GM11168 (cell line): ENCODE data around the gene VPS13D.

Experiments used
- in situ Hi-C: fragments of 300-500 bp; cut with MboI; formaldehyde crosslinking; loops from one replicate; pipeline ENCODE4 v1.12.0; 2022; ENCODE audit warnings: low sequenced_read_pairs; ENCODE audit not compliant: unreplicated experiment

Gene VPS13D

GRCh38 chr1:12229835-12230548 is at the start of gene VPS13D:
TSS of gene VPS13D (plus strand) at chr1:12230030. CDS start at chr1:12234267, 4,237 bp downstream.
- in situ Hi-C loops = no loop called here

GRCh38 chr1:12180315-12180714 is 49.5 kb upstream of the VPS13D start:
- in situ Hi-C loops = no loop called here

GRCh38 chr1:12180903-12181302 is 48.9 kb upstream of the VPS13D start:
- in situ Hi-C loops = no loop called here

- in situ Hi-C loops = no loop called here
Observed at GRCh38 chr1:12181568-12181967, 48.3 kb upstream of the VPS13D start.

DNA sequence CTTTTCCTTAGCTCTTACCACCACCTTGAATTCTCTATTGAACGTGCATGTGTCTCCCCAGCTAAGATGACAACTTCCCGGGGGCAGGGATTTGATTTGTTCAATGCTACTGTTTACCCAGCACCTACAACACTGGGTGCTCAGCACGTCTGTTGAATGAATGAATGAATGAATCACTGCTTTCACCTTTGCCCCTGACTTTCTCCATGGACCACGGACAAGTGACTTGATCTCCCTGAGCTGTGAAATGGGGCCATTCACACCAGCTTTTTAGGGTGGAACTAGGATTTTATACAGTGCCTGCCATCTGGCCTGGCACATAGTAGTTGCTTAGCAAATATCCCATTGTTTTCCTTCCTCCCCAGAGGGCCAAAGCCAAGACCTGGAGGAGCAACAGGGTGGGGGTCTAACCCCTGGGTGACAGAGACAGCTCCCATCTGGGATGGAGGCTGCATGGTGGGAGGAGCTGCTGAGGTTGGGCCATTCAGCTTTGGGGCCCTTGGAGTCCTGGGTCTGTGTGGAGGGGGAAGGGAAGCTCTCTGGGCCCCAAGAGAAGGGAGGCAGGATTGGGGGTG is 47.3 kb upstream of the VPS13D start:
- in situ Hi-C loops = no loop called here

DNA sequence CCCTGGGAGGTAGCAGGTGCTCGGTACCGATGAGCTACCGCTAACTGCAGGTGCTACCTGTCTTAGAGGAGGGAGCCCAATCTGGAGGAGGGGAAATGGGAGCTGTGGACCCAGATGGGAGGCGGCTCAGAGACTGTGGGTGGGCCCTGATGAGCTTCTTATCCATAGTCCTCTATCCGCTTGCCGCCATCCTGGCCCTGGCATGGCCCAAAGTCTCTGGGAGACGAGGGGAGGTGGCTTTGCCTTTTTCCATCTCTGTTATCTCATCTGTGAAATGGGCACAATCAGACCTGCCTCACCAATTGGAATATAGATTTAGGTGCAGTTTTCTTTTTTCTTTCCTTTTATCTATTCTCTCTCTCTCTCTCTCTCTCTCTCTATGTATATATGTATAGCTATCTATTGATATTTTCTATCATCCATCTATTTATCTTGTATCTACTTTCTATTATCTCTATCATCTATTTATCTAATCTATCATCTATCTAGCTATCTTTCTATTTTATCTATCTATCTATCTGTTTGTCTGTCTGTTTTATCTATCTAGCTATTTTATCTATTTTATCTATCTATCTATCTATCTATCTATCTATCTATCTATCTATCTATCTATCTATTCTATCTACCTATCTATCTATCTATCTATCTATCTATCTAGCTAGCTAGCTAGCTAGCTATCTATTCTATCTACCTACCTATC is 46.6 kb upstream of the VPS13D start:
- in situ Hi-C loops = no loop called here

DNA sequence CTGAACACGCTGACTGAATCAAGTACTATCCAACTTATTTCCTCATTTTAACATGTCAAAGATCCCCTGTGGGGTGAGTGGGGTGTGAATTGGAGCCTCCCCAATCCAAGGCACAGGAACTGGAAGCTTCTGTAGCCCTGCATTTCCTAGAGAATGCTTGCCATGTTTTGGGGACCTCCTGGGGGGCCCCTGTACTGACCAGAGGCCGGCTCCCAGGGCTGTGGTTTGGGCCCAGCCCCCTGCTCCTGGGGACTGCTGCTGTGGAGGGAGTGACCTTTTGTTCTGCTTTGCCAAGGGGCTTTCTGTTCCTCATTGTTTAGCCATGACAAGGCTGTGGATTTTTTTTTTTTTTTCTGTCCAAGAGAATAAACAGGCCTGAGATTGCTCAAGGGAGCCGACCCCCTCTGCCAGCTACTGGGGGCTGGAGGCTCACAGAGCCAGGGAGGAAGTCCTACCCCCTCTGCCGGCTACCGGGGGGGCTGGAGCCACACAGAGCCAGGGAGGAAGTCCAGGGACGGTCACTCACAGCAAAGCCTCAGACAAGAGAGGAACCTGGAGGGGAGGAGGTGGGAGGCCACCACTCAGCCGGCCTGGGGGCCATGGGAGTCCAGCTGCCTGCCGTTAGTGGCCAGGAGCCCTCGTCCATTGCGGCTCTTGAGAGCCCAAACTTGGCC is 45.7 kb upstream of the VPS13D start:
- in situ Hi-C loops = no loop called here

- in situ Hi-C loops = no loop called here
Observed at GRCh38 chr1:12185036-12185917, 44.6 kb upstream of the VPS13D start.

DNA sequence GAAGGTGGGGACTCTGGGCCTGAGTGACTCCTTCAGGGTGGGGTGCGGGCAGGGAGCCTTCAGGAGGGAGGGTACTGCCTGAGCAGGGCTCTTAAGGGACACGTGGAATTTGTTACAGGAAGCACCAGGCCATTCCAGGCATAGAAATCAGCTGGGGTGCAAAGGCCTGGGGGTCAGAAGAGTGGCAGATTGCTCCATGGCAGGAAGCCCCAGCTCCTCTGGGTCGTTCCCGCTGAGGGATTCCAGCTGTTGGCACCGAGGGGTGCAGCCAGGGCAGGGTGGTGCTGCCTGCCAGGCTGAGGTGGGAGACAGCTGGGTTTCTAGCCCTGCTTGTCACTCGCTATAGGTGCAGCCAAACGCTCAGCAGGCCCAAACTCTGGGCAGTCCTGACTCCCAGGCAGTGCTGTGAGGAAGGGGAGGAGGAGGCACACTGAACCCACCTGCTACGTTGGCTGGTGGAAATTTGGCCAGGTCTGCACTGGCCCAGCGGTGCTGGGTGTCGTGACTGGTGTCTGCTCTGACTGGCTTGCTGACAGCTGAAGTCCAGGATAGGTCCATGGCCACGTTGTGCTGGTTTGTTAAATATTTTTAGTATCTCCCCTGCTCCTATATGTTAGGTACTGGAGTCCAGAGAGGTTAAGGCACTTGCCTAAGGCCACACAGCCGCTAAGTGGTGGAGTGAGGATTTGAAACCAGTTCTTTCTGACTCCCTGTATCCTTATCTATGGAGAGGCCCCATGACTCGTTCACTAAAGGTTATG is 43.7 kb upstream of the VPS13D start:
- in situ Hi-C loops = no loop called here

DNA sequence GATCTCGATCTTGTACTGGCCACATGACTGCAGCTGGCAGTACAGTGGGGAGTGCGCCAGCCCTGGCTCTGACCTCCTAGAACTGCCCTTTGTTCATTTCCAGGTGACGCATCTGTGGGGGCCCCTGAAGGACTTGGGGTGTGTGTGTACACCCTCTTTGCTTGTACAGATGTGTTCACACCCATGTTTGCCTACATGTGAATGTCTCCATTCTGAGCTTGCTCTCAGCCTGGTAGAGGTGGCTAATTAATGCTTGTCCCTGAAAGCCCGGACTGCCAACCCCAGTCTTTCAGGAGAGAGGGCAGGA is 43.2 kb upstream of the VPS13D start:
- in situ Hi-C loops = no loop called here

GRCh38 chr1:12188115-12188514 is 41.7 kb upstream of the VPS13D start:
- in situ Hi-C loops = no loop called here

DNA sequence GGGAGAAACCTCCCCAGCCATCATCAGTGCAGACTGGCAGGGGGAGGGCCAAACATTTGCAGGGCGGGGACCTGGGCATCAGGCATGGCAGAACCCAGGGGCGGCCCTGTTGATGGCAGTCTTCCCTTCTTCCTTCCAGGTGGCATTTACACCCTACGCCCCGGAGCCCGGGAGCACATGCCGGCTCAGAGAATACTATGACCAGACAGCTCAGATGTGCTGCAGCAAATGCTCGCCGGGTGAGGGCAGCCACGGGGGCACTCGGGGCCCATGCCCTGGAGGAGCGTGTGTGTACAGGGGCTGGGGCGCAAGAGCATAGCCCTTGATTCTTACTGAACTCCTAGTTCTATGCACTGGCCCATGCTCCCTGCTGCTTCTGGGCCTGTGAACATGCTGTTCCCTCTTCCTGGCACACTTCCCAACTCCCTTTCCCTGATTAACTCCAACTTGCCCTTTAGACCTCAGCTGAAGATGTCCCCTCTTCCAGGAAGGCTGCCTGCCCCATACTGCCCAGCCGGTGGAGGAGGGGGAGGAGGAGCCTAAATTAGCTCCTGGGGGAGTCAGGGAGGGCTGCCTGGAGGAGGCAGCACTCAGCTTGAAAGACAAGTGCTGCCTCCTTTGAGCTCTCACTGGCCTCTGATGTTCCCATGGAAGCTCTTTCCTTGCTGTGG is 41.0 kb upstream of the VPS13D start:
- in situ Hi-C loops = no loop called here

GRCh38 chr1:12189328-12189682 is 40.5 kb upstream of the VPS13D start:
- in situ Hi-C loops = no loop called here

DNA sequence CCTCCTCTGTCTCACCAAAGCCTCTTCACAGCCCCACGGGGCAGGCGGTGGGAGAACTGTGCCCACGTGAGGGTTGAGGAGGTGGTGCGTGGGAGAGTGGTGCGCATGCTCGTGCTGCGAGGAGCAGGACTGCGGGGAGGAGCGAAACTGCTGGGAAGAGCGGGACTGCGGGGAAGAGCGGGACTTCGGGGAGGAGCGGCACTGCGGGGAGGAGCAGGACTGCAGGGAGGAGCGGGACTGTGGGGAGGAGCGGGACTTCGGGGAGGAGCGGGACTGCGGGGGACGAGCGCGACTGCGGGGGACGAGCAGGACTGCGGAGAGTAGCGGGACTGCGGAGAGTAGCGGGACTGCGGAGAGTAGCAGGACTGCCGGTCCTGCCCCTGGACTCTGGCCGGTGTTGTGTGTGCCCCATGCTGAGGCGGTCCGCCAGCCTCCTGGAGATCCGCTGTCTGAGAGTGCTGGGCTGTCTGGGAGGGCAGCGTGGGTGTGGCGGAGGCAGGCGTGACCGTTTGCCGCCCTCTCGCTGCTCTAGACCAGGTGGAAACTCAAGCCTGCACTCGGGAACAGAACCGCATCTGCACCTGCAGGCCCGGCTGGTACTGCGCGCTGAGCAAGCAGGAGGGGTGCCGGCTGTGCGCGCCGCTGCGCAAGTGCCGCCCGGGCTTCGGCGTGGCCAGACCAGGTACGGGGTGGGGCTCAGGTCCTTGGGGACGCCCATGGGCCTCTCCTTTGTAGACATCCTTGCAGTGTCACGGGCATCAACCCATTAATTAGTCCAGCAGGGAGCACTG is 38.4 kb upstream of the VPS13D start:
- in situ Hi-C loops = no loop called here

DNA sequence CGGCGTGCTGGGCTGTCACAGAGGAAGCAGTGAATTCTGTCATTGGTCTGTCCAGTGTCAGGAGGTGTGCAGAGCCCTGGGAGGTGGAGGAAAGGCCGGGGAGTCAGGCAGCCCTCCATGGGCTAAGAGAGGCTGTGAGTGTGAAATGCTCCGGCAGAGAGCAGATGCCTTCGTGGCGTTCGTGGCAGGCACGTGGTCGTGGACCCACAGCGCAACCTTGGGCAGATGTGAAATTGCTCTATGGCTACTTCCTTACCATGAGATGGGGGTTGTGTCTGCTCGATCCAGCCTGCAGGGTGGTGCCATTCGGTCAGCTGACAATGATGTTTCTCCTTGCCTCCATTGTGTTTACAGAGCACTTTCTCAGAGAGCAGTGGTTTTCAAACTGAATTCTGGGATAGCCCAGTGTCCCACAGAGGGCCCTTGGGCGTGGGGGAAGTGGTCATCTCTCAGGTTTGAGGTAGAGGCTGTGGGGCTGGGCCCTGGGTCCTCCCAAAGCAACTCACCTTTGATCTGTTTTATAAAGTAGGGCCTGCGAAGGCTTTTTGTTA is 35.1 kb upstream of the VPS13D start:
- in situ Hi-C loops = no loop called here

DNA sequence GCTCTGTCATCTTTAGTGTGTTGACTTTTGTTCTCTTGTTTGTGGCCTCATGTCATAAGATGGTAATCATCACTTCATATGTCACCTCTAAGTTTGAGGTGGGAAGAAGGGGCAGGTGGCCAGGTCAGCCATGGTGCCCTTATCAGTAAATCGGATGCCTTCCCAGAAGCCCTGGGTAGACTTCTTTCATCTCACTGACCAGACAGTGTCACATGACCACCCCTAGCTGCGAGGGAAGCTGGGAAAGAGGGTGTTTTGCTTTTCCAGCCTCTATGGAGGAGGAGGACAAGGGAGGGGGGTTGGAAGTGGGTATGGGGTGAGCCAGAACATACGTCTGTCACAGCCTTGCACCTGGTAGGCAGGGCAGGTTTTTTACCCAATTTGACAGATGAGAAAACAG is 34.4 kb upstream of the VPS13D start:
- in situ Hi-C loops = no loop called here

GRCh38 chr1:12196641-12197482 is 33.0 kb upstream of the VPS13D start:
- in situ Hi-C loops = no loop called here
